CD4-positive, alpha-beta T cell (primary cell): ENCODE results near the gene NUDT14. TPM values are rescaled to one million over a fixed set of nuclear protein-coding genes. Genes with fewer than 3 reads are reported as not detected.

Experiments
- ATAC-seq: fragments of 200-7000 bp; cut with Tn5 transposase; one replicate; pipeline ENCODE4 v1.10.0; 2022; ENCODE audit warnings: mild to moderate bottlenecking; ENCODE audit not compliant: poor library complexity
- CTCF ChIA-PET: fragments of 350-600 bp; sonication (Branson Sonifier 250); formaldehyde crosslinking; loops from one replicate; lab custom pipeline; 2021; ENCODE audit warnings: antibody characterized with exemption, inconsistent platforms; lab: Charles Lee
- POLR2A ChIA-PET: fragments of 350-600 bp; sonication (Branson Sonifier 250); formaldehyde crosslinking; loops from one replicate; lab custom pipeline; 2021; ENCODE audit warnings: antibody characterized with exemption, inconsistent platforms; lab: Charles Lee
- DNase-seq, 14 experiments: peaks; one replicate each; pipeline ENCODE4 v3.0.0-alpha.2; 2013 to 2020; ENCODE audit warnings: mixed read lengths in 2 of 14
- H3K27ac ChIP-seq, 2 donors: one replicate each; pipeline versions ENCODE4 v1.5.1 to v1.7.0; 2013; ENCODE audit warnings: low read length in 2 of 2, low read depth in 1 of 2, mild to moderate bottlenecking in 1 of 2
- H3K27me3 ChIP-seq, 2 experiments: 1 replicate in 1 of 2; 2 replicates in 1 of 2; pipeline versions ENCODE4 v1.6.1 to v1.7.0; 2013; ENCODE audit warnings: low read length in 2 of 2, control low read depth in 1 of 2, mild to moderate bottlenecking in 1 of 2, moderate library complexity in 1 of 2; ENCODE audit not compliant: insufficient read depth in 2 of 2, control insufficient read depth in 1 of 2
- H3K36me3 ChIP-seq: one replicate; pipeline ENCODE4 v1.6.1; 2013; ENCODE audit warnings: low read length, control low read depth; ENCODE audit not compliant: insufficient read depth
- H3K4me1 ChIP-seq: one replicate; pipeline ENCODE4 v1.6.1; 2013; ENCODE audit warnings: low read length, control low read depth; ENCODE audit not compliant: insufficient read depth
- H3K4me3 ChIP-seq: one replicate; pipeline ENCODE4 v1.5.1; 2013; ENCODE audit warnings: mild to moderate bottlenecking, low read length, moderate library complexity
- H3K9me3 ChIP-seq, 2 experiments: 1 replicate in 1 of 2; 2 replicates in 1 of 2; pipeline versions ENCODE4 v1.6.1 to v1.7.0; 2013; ENCODE audit warnings: low read length in 2 of 2, mild to moderate bottlenecking in 2 of 2, control low read depth in 1 of 2, moderate library complexity in 1 of 2; ENCODE audit not compliant: control insufficient read depth in 1 of 2, insufficient read depth in 1 of 2
- H3K27ac Mint-ChIP-seq: one replicate; pipeline ENCODE4 v1.8.0; 2020; ENCODE audit warnings: mixed read lengths
- H3K27me3 Mint-ChIP-seq: one replicate; pipeline ENCODE4 v1.8.0; 2021; ENCODE audit warnings: mixed read lengths
- H3K36me3 Mint-ChIP-seq: one replicate; pipeline ENCODE4 v1.8.0; 2021; ENCODE audit warnings: low read depth, mixed read lengths
- H3K4me1 Mint-ChIP-seq: one replicate; pipeline ENCODE4 v1.8.0; 2021; ENCODE audit warnings: low read depth, mixed read lengths
- H3K4me3 Mint-ChIP-seq: one replicate; pipeline ENCODE4 v1.8.0; 2020; ENCODE audit warnings: mild to moderate bottlenecking, mixed read lengths
- H3K9me3 Mint-ChIP-seq: one replicate; pipeline ENCODE4 v1.8.0; 2020; ENCODE audit warnings: mixed read lengths
- intact Hi-C, 2 experiments: fragments of 100-400 bp; cut with DNase I in 1 of 2; cut with micrococcal nuclease in 1 of 2; formaldehyde crosslinking; loops; one replicate each; pipeline versions ENCODE4 v1.15.1 to v1.9.0; 2023 to 2025; cut with DNase I, micrococcal nuclease
- total RNA-seq, 174 experiments: library from RNA in 2 of 174; stranded (reverse) in 2 of 174; gene quantifications; one replicate each; pipeline ENCODE4 v1.2.3 and lab custom pipeline; 2021 to 2026
- TF ChIP-seq, protein P1 (sequence below): fragments of 200-600 bp; IDR thresholded peaks from one replicate; pipeline ENCODE4 v1.8.0; 2022; ENCODE audit warnings: antibody characterized with exemption, mild to moderate bottlenecking

NUDT14 gene
- total RNA-seq, 2 experiments from 2014 or later: 9.0 to 9.2 TPM

DNA sequence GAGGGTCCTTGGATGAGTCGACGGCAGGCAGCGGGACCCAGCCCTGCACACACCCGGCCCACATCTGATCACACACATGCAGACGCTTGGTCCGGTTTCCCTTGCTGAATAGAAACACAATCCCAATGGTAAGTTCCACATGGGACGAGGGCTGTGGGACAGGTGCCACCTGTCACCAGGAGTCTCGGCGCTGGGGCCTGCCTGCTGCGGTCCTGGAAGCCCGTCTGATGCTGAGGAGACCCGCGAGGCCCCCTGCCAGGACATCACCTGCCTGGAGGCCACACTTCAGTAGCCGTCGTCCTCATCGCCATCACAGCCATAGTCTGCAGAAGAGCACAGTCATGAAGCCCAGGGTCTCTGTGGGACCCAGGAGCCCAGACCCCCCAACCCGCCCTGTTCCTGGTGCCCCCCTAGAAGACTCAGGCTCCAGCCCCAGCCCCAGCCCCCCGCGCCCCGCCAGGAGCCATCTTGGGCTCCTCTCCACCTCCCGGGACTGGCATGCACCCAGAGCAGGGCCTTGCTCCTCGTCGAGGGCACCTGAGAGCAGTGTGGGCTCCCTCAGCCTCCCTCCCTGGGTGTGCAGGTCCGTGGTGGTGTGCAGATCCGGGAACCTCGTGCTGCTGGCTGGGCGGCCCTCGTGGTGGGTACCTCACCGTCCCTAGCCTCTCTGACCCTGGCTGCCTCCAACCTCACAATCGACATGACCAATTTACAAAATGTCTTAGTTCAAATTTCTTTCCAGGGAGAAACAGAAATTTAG lies 29.3 kb upstream of the NUDT14 start:
- Histone ChIP-seq H3K27ac (no peak overlapping the region), H3K27me3 (no peaks in the 10 kb centered on the region), H3K4me1 (no peaks in the 10 kb centered on the region), H3K4me3 (no peak overlapping the region), H3K36me3 (peaks cover 17% of the 10 kb centered on the region), H3K9me3 (no peaks in the 10 kb centered on the region)
- H3K27me3 Mint-ChIP-seq: no peaks in the 10 kb centered on the region
- CTCF ChIA-PET: no interaction called here
- intact Hi-C loops: loop anchor here in 1 of 2 experiments (10.0 kb wide), 1 partner anchor 54 kb away; no protein-coding TSS in a partner anchor
- no peak overlapping the region for H3K4me3 Mint-ChIP-seq
- H3K9me3 Mint-ChIP-seq: no peaks in the 10 kb centered on the region
- no peak for DNase-seq
- POLR2A ChIA-PET: no interaction called here
- H3K27ac Mint-ChIP-seq: no peak overlapping the region
- H3K4me1 Mint-ChIP-seq: no peaks in the 10 kb centered on the region
- peaks cover 12% of the 10 kb centered on the region for H3K36me3 Mint-ChIP-seq
- no peak for ATAC-seq
- TF ChIP-seq, protein P1, sequence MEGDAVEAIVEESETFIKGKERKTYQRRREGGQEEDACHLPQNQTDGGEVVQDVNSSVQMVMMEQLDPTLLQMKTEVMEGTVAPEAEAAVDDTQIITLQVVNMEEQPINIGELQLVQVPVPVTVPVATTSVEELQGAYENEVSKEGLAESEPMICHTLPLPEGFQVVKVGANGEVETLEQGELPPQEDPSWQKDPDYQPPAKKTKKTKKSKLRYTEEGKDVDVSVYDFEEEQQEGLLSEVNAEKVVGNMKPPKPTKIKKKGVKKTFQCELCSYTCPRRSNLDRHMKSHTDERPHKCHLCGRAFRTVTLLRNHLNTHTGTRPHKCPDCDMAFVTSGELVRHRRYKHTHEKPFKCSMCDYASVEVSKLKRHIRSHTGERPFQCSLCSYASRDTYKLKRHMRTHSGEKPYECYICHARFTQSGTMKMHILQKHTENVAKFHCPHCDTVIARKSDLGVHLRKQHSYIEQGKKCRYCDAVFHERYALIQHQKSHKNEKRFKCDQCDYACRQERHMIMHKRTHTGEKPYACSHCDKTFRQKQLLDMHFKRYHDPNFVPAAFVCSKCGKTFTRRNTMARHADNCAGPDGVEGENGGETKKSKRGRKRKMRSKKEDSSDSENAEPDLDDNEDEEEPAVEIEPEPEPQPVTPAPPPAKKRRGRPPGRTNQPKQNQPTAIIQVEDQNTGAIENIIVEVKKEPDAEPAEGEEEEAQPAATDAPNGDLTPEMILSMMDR: no peak

DNA sequence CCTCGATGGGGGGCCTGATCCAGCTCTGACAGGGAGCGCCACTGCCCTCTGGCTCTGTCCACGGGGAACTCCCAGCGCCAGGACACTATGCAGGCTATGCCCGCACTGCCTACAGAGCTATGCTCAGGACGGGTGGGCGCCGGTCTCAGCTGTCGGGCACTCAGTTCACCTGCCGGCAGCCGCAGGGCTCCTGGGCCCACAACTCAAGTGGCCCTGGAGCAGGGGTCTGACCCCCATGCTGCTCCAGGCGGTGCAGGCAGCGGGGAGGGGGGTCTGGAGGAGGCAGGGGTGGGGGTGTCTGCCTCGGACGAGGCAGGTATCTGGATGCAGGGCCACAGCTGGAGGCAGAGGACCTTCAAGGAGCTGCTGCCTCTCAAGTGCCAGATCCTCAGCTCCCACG lies 28.5 kb upstream of the NUDT14 start:
- Mint-ChIP-seq H3K9me3 (no peaks in the 10 kb centered on the region), H3K27me3 (no peaks in the 10 kb centered on the region), H3K36me3 (peaks cover 5% of the 10 kb centered on the region), H3K27ac (no peak overlapping the region), H3K4me3 (no peak overlapping the region), H3K4me1 (no peaks in the 10 kb centered on the region)
- no peak overlapping the region for H3K4me3 ChIP-seq
- H3K27me3 ChIP-seq: no peaks in the 10 kb centered on the region
- POLR2A ChIA-PET: no interaction called here
- peaks cover 3% of the 10 kb centered on the region for H3K4me1 ChIP-seq
- no peak overlapping the region for H3K27ac ChIP-seq
- TF ChIP-seq, protein P1: no peak
- H3K9me3 ChIP-seq: no peaks in the 10 kb centered on the region
- no peak for ATAC-seq
- CTCF ChIA-PET: no interaction called here
- DNase-seq: no peak
- intact Hi-C loops: loop anchor here in 1 of 2 experiments (10.0 kb wide), 1 partner anchor 55 kb away; no protein-coding TSS in a partner anchor
- peaks cover 13% of the 10 kb centered on the region for H3K36me3 ChIP-seq

DNA sequence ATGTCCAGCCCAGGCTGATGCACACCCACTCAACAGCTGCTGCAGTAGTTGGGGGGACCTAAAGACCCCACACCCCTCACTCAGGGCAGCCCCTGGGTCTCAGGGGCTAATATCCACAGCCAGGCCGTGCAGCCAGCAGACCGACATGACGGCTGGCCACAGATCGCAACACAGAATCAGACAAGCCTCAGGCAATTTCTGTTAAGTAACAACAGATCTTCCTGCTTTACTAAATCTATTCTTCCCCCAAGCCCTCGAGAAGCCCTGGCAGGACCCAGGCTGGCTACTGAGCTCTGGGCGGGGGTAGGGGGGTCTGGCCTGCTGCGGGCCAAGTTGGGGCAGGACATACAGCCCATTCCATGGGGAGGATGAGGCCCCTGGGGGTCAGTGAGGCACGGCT lies 28.0 kb upstream of the NUDT14 start:
- intact Hi-C loops: no loop called here
- H3K36me3 Mint-ChIP-seq: peaks cover 5% of the 10 kb centered on the region
- H3K9me3 Mint-ChIP-seq: no peaks in the 10 kb centered on the region
- no peak overlapping the region for H3K27ac ChIP-seq
- no peak overlapping the region for H3K4me3 Mint-ChIP-seq
- no peak for DNase-seq
- peaks cover 10% of the 10 kb centered on the region for H3K36me3 ChIP-seq
- TF ChIP-seq, protein P1: no peak
- H3K27me3 Mint-ChIP-seq: no peaks in the 10 kb centered on the region
- ChIA-PET POLR2A (no interaction called here), CTCF (no interaction called here)
- no peak overlapping the region for H3K4me3 ChIP-seq
- H3K4me1 Mint-ChIP-seq: no peaks in the 10 kb centered on the region
- no peaks in the 10 kb centered on the region for H3K27me3 ChIP-seq
- no peak overlapping the region for H3K27ac Mint-ChIP-seq
- ATAC-seq: no peak
- H3K9me3 ChIP-seq: no peaks in the 10 kb centered on the region
- H3K4me1 ChIP-seq: peaks cover 3% of the 10 kb centered on the region
